ENCODE measurements around the gene DHRS4L2. TPM values are rescaled to one million over a fixed set of nuclear protein-coding genes. Genes with fewer than 3 reads are reported as not detected.
"Not testable (repeated sequence)": the region's sequence is repeated elsewhere in the genome, so short reads cannot be mapped to it uniquely, and the experiment has no call there.

The DHRS4L2 gene
- polyA plus RNA-seq, 1 donor (not counting 4 experiments of a cell fraction or from before 2014, with no cell fraction given), result 18.1 TPM

DNA sequence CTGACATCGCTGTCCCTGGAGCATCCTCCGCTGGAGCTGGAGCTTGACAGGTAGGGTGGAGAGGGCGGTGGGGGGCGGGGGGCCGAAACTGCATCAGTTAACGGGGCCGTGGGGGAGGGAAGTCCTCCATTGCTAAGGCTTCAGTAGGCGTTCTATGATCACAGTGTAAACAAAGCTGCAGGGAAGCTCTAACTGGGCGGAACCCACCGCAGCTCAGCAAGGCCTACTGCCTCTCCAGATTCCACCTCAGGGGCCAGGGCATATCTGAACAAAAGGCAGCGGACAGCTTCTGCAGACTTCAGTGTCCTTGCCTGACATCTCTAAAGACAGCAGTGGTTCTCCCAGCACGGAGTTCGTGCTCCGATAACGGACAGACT, 18.5 kb upstream of the DHRS4L2 start:
- DNase-seq (ENCODE audit: low read depth, low spot score); H3K4me1 ChIP-seq (ENCODE audit: control insufficient read depth, extremely low read depth, insufficient read depth, low read length); H3K36me3 ChIP-seq (ENCODE audit: control insufficient read depth in 2 of 2, extremely low read depth in 1 of 2, insufficient read depth in 2 of 2, low read length in 2 of 2); FAIRE-seq; H3K9me1 ChIP-seq (ENCODE audit: control insufficient read depth, extremely low read depth, insufficient read depth, low read length); H3K4me2 ChIP-seq (ENCODE audit: control insufficient read depth, extremely low read depth, insufficient read depth, low read depth, low read length); H2AFZ ChIP-seq (ENCODE audit: control insufficient read depth, low read length); H3K27me3 ChIP-seq (ENCODE audit: control insufficient read depth, extremely low read depth, insufficient read depth, low read length); H3K27ac ChIP-seq (ENCODE audit: control insufficient read depth, insufficient read depth, low read length); H3K9ac ChIP-seq (ENCODE audit: control insufficient read depth, extremely low read depth, insufficient read depth, low read length); H4K20me1 ChIP-seq (ENCODE audit: control insufficient read depth, extremely low read depth, insufficient read depth, low read length); H3K9me3 ChIP-seq (ENCODE audit: control insufficient read depth, low read depth, low read length); dilution Hi-C loops (cut with MboI; ENCODE audit: extremely low pct_ligation_motif_present, low sequenced_read_pairs); H3K4me3 ChIP-seq (ENCODE audit: control insufficient read depth in 2 of 3, extremely low read depth in 1 of 3, insufficient read depth in 2 of 3, low read depth in 1 of 3, low read length in 3 of 3); H3K79me2 ChIP-seq (ENCODE audit: control insufficient read depth, insufficient read depth, low read length): not testable (repeated sequence)

DNA sequence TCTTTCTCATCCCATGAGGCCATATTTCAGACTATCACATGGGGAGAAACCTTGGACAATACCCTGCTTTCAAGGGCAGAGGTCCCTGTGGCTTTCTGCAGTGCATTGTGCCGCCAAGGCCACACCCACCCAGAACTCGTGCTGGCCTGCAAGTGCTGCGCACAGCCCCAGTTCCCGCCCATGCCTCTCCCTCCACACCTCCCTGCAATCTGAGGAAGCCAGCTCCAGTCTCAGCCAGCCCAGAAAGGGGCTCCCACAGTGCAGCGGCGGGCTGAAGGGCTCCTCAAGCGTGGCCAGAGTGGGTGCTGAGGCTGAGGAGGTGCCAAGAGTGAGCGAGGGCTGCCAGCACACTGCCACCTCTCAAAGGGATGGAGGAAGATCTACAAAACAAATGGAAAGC, 15.6 kb upstream of the DHRS4L2 start:
- H3K9ac ChIP-seq (ENCODE audit: control insufficient read depth, extremely low read depth, insufficient read depth, low read length); H3K27ac ChIP-seq (ENCODE audit: control insufficient read depth, insufficient read depth, low read length); H3K9me1 ChIP-seq (ENCODE audit: control insufficient read depth, extremely low read depth, insufficient read depth, low read length); H3K36me3 ChIP-seq (ENCODE audit: control insufficient read depth in 2 of 2, extremely low read depth in 1 of 2, insufficient read depth in 2 of 2, low read length in 2 of 2); H3K9me3 ChIP-seq (ENCODE audit: control insufficient read depth, low read depth, low read length); H3K79me2 ChIP-seq (ENCODE audit: control insufficient read depth, insufficient read depth, low read length); dilution Hi-C loops (cut with MboI; ENCODE audit: extremely low pct_ligation_motif_present, low sequenced_read_pairs); H3K4me1 ChIP-seq (ENCODE audit: control insufficient read depth, extremely low read depth, insufficient read depth, low read length); H3K4me2 ChIP-seq (ENCODE audit: control insufficient read depth, extremely low read depth, insufficient read depth, low read depth, low read length); FAIRE-seq; H4K20me1 ChIP-seq (ENCODE audit: control insufficient read depth, extremely low read depth, insufficient read depth, low read length); DNase-seq (ENCODE audit: low read depth, low spot score); H3K27me3 ChIP-seq (ENCODE audit: control insufficient read depth, extremely low read depth, insufficient read depth, low read length); H3K4me3 ChIP-seq (ENCODE audit: control insufficient read depth in 2 of 3, extremely low read depth in 1 of 3, insufficient read depth in 2 of 3, low read depth in 1 of 3, low read length in 3 of 3): not testable (repeated sequence)
- peak overlapping the region; percentile 12 for H2AFZ ChIP-seq (ENCODE audit: control insufficient read depth, low read length)

DNA sequence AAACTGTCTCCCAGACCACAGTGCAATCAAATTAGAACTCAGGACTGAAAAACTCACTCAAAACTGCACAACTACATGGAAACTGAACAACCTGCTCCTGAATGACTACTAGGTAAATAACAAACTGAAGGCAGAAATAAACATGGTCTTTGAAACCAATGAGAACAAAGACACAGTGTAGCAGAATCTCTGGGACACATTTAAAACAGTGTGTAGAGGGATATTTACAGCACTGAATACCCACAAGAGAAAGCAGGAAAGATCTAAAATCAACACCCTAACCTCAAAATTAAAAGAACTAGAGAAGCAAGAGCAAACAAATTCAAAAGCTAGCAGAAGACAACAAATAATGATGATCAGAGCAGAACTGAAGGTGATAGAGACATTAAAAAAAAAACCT, 14.7 kb upstream of the DHRS4L2 start:
- H3K9ac ChIP-seq (ENCODE audit: control insufficient read depth, extremely low read depth, insufficient read depth, low read length); H3K4me3 ChIP-seq (ENCODE audit: control insufficient read depth in 2 of 3, extremely low read depth in 1 of 3, insufficient read depth in 2 of 3, low read depth in 1 of 3, low read length in 3 of 3); H3K27ac ChIP-seq (ENCODE audit: control insufficient read depth, insufficient read depth, low read length); H2AFZ ChIP-seq (ENCODE audit: control insufficient read depth, low read length); H3K36me3 ChIP-seq (ENCODE audit: control insufficient read depth in 2 of 2, extremely low read depth in 1 of 2, insufficient read depth in 2 of 2, low read length in 2 of 2); H3K27me3 ChIP-seq (ENCODE audit: control insufficient read depth, extremely low read depth, insufficient read depth, low read length); H3K9me3 ChIP-seq (ENCODE audit: control insufficient read depth, low read depth, low read length); H4K20me1 ChIP-seq (ENCODE audit: control insufficient read depth, extremely low read depth, insufficient read depth, low read length); dilution Hi-C loops (cut with MboI; ENCODE audit: extremely low pct_ligation_motif_present, low sequenced_read_pairs); DNase-seq (ENCODE audit: low read depth, low spot score); FAIRE-seq; H3K4me2 ChIP-seq (ENCODE audit: control insufficient read depth, extremely low read depth, insufficient read depth, low read depth, low read length); H3K9me1 ChIP-seq (ENCODE audit: control insufficient read depth, extremely low read depth, insufficient read depth, low read length); H3K4me1 ChIP-seq (ENCODE audit: control insufficient read depth, extremely low read depth, insufficient read depth, low read length); H3K79me2 ChIP-seq (ENCODE audit: control insufficient read depth, insufficient read depth, low read length): not testable (repeated sequence)

Measured in keratinocyte (primary cell).